Epithelial cell of proximal tubule (primary cell): ENCODE results near the gene HLA-DMA. TPM values are rescaled to one million over a fixed set of nuclear protein-coding genes. Genes with fewer than 3 reads are reported as not detected.
"Not testable (repeated sequence)": the region's sequence is repeated elsewhere in the genome, so short reads cannot be mapped to it uniquely, and the experiment has no call there.

Experiments
- DNase-seq: peaks from one replicate; pipeline ENCODE4 v3.0.0-alpha.2; 2011; ENCODE audit warnings: low read depth
- H3K4me3 ChIP-seq: 2 replicates; pipeline ENCODE4 v1.5.1; 2011; ENCODE audit warnings: low read depth, mild to moderate bottlenecking, low read length
- total RNA-seq: library from RNA; depleted of rRNA; stranded (reverse); fragments of >200 nt; gene quantifications from 2 replicates; pipeline ENCODE4 v1.2.3, GENCODE V29; 2015
- TF ChIP-seq, protein P1 (sequence below): conservative IDR thresholded peaks from 2 replicates; pipeline ENCODE4 v1.5.1; 2012; ENCODE audit warnings: low read depth, mild to moderate bottlenecking, low read length

Gene HLA-DMA
- total RNA-seq, 1 donor from 2014 or later, result 2.0 TPM

DNA sequence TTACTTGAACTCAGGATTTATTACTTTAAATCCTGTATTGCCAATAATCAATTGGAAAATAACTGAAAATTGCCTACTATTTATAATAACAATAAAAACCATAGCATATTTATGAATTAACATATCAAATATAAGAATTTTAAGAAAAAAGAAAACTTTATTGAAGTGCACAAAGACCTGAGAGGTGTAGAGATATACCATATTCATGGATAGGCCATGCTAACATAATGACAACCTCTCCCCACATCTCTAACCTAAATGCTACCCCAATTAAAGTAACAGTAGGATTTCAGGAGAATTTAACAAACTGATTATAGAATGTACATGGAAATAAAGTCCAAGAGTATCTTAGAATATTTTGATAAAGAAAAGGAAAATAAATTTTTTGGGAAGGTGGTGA, 6.9 kb downstream of the HLA-DMA start:
- no peak for DNase-seq
- TF ChIP-seq, protein P1, sequence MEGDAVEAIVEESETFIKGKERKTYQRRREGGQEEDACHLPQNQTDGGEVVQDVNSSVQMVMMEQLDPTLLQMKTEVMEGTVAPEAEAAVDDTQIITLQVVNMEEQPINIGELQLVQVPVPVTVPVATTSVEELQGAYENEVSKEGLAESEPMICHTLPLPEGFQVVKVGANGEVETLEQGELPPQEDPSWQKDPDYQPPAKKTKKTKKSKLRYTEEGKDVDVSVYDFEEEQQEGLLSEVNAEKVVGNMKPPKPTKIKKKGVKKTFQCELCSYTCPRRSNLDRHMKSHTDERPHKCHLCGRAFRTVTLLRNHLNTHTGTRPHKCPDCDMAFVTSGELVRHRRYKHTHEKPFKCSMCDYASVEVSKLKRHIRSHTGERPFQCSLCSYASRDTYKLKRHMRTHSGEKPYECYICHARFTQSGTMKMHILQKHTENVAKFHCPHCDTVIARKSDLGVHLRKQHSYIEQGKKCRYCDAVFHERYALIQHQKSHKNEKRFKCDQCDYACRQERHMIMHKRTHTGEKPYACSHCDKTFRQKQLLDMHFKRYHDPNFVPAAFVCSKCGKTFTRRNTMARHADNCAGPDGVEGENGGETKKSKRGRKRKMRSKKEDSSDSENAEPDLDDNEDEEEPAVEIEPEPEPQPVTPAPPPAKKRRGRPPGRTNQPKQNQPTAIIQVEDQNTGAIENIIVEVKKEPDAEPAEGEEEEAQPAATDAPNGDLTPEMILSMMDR, result no peak
- H3K4me3 ChIP-seq, result no peak overlapping the region

DNA sequence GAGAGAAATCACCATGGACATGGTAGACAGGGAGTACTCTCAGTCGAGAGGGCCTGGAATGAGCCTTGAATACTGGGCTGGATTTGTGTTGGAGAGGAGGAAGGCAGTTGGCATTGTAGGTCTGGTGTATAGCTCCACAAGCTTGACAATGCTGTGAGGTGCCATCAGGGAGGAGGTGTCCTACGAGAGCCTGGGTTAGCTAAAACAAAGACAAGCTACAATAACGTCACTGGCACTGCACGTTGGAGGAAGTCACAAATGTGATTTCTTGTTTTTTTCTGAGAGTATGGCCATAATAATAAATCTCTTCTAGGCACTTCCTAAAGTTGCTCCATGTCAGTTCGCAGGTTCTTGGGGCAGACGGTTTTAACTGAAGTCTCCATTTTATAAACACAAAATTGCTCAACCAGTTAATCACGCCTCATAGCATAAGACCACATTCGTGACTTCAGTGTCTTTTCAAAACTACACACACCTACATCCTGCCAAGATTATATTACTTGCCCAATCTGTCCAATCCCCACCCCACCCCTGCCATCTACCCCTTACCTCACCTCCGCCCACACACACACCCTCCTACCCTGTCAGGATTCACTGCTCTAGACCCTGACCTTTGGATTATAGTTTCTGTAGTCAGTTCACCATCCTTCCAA, 7.7 kb downstream of the HLA-DMA start:
- no peak for DNase-seq
- H3K4me3 ChIP-seq, result no peak overlapping the region
- TF ChIP-seq, protein P1, result no peak

DNA sequence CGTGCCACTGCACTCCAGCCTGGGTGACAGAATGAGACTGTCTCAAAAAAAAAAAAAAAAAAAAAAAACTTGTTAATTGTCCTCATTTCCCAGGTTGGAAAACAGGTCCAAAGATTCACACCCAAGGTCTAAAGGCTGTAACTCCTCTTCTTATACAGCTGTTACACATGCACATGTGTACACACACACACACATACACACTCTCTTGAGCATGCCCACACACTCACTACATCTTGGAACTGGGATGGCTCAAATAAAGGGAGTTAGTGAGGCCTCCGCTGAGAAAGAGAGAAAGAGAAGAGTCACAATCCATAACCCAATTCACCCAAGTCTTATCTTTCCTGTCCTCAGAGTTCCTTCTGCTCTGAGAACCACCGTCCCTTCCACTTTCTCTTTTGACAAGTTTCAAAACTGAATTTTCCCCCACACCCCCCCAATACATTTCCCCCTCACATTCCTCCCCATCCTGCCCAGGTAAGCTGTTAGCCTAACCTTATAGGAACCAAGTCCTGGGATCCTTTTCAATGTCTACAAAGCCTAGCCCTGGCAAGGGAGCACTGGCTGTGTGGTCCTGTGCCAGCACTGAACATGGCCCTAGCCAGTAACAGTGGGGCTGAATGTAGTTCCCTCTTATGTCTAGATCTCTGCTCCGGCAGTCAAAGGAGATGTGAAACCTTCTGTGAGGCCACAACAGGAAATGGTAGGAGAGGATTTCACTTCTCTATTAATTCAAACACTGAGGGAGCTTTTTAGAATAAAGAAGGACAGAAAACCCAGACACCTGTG, 8.8 kb downstream of the HLA-DMA start:
- no peak for DNase-seq
- H3K4me3 ChIP-seq, result no peak overlapping the region
- TF ChIP-seq, protein P1, result no peak

DNA sequence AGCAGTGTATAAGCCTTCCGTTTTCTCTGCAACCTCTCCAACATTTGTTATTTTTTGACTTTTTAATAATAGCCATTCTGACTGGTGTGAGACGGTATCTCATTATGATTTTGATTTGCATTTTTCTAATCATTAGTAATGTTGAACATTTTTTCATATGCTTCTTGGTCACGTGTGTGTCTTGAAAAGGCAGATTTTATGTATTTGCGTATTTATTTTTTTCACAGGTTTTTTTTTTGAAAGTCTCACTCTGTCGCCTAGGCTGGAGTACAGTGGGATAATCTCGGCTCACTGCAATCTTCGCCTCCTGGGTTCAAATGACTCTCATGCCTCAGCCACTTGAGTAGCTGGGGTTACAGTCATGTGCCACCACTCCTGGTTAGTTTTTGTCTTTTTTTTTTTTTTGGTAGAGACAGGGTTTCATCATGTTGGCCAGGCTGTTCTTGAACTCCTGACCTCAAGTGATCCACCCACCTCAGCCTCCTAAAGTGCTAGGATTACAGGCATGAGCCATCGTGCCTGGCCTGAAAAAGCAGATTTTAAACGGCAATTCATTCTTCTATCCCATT, 10.3 kb downstream of the HLA-DMA start:
- not testable (repeated sequence) for DNase-seq

DNA sequence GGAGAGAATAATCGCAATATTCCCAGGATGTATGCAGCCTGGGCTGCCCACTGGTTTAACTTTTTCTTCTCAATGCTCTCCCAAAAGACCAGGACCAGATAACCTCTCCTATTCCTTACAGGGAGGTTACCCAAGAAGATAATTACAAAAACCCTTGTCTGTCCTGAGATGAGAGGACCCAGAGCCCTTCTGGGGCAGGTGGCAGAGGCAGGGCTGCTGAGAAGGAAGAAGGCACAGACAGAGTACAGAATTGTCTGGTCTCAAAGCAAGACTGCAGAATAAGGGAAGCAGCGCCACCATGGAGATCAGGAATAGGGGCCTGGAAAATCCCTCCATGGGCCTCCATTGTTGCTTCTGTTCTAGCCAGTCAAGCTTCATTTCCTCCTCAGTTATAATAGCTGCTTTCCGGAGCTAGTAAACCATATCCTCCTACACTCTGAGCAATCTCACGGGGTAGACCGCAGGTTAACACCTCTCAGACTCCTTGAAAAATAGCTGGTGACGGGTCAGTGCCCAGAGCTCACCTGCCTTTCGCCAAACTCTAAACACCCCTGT, 11.6 kb downstream of the HLA-DMA start:
- TF ChIP-seq, protein P1, result no peak
- DNase-seq, result peak; percentile 89
- peak overlapping the region; percentile 9 for H3K4me3 ChIP-seq

More for the DNA sequence above, 10.3 kb downstream of the HLA-DMA start:
- H3K4me3 ChIP-seq, result not testable (repeated sequence)

DNA sequence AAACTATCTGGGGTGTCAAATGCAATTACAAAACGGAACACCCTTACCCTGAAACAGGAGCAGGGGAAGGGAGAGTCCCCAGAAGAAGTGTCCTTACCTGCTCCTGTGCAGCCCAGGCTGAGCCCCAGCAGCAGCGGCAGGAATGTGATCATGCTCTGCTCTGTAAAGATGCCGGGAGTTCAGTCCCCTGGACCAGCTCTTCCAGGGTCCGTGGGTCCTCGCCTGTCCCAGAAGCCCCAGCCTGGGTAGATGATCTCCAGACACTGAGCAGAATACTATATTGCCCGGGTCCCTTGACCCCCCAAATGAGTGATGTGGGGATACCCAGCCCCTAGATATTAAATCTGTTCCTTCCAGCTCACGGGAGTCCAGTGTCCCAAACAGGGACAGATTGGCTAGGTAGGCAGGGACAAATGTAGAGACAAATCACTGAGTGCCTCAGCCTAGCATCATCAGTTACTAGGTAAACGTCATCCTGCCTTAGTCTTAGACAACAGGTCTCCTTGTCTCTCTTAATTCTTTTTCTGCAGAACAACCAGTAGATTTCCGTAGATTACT, 12.2 kb downstream of the HLA-DMA start, which contains the start of gene HLA-DMB:
TSS of gene HLA-DMB (minus strand) at position 373 of the 558 bp plus-strand sequence. CDS start at position 152, 221 bp downstream.
- DNase-seq, result peak; percentile 67
- peak within 1 kb of the TSS; percentile 66 for H3K4me3 ChIP-seq
- TF ChIP-seq, protein P1, result no peak

DNA sequence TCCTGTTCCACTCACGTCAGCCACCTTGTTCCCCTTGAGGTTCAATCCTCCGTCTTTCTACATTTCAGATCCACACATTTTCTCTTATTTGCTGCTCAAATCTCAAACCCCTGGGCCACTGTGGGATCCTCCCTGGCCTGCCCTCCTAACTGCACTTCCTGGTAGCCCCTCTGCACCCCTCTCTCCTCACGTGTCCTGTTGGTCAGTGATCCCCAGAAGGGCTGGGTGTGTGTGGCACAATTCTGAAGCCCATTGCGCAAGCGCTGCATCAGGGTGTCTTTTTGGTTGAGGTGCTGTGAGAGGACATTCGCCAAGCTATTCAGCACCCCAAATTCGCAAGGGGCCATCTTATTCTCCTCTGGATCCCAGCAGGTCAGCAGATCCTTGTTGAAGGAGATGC, 14.4 kb downstream of the HLA-DMA start:
- no peak overlapping the region for H3K4me3 ChIP-seq
- DNase-seq, result no peak
- TF ChIP-seq, protein P1, result no peak
